ENCODE data around the gene DEFB132. TPM values are rescaled to one million over a fixed set of nuclear protein-coding genes. Genes with fewer than 3 reads are reported as not detected.

The DEFB132 gene
- total and polyA plus RNA-seq, 2 of the 13 experiments (the other 11 are each of a cell fraction or from before 2014, with no cell fraction given): not detected

GRCh38 chr20:266596-267562 is 9.4 kb downstream of the DEFB132 start (continued):
- TF ChIP-seq KMT2B (CRISPR knock-in tag; IDR thresholded peaks at IDR 0.05) (peak; percentile 75), ZNF704 (CRISPR knock-in tag; IDR thresholded peaks at IDR 0.05; ENCODE audit: borderline replicate concordance) (peak; percentile 99), PCBP2 (optimal IDR thresholded peaks at IDR 0.05; ENCODE audit: low read depth, low read length, poor library complexity, severe bottlenecking) (peak; percentile 50), FOXO4 (CRISPR knock-in tag; conservative IDR thresholded peaks at IDR 0.05) (no peak), ZNF597 (CRISPR knock-in tag; IDR thresholded peaks at IDR 0.05) (no peak), HCFC1 (IDR thresholded peaks at IDR 0.05; ENCODE audit: low read depth, low read length) (peak; percentile 27; the same call in 1 of the 2 replicates), ARNTL (CRISPR knock-in tag; IDR thresholded peaks at IDR 0.05) (peak; percentile 90), STAT6 (CRISPR knock-in tag; IDR thresholded peaks at IDR 0.05; ENCODE audit: borderline replicate concordance) (no peak), BCL6 (CRISPR knock-in tag; IDR thresholded peaks at IDR 0.05) (peak; percentile 64), ZNF768 (CRISPR knock-in tag; IDR thresholded peaks at IDR 0.05) (peak; percentile 79; the same call in 1 of the 2 replicates), ZNF484 (CRISPR knock-in tag; IDR thresholded peaks at IDR 0.05; ENCODE audit: borderline replicate concordance, low read depth) (peak; percentile 52; the same call in 1 of the 2 replicates), ZNF24 (IDR thresholded peaks at IDR 0.05) (no peak), ZNF839 (CRISPR knock-in tag; IDR thresholded peaks at IDR 0.05; ENCODE audit: borderline replicate concordance) (peak; percentile 96), TSC22D2 (CRISPR knock-in tag; IDR thresholded peaks at IDR 0.05; ENCODE audit: borderline replicate concordance) (peak; percentile 66), SRSF9 (IDR thresholded peaks at IDR 0.05; ENCODE audit: borderline replicate concordance, insufficient read depth, low read depth, low read length, poor library complexity, severe bottlenecking) (no peak), ATF7 (IDR thresholded peaks at IDR 0.05) (no peak), ATF7 (CRISPR knock-in tag; IDR thresholded peaks at IDR 0.05) (peak; percentile 83), SUZ12 (IDR thresholded peaks at IDR 0.05; ENCODE audit: low read depth, low read length) (peak; percentile 23; the same call in 1 of the 2 replicates), HOXD1 (CRISPR knock-in tag; IDR thresholded peaks at IDR 0.05) (peak; percentile 83), ERF (CRISPR knock-in tag; IDR thresholded peaks at IDR 0.05) (peak; percentile 91), ZNF251 (CRISPR knock-in tag; IDR thresholded peaks at IDR 0.05) (0 out of 2 replicates have a peak, but pooled peaks have one; percentile 91), ATM (IDR thresholded peaks at IDR 0.05; ENCODE audit: borderline replicate concordance) (no peak), ZFP62 (CRISPR knock-in tag; IDR thresholded peaks at IDR 0.05) (no peak), SETDB1 (CRISPR knock-in tag; IDR thresholded peaks at IDR 0.05; ENCODE audit: borderline replicate concordance) (no peak)

Measured in HepG2 (cell line).